Erythroblast (primary cell): Measurements from ENCODE around the gene ECE1.
"Not testable (repeated sequence)": the region's sequence is repeated elsewhere in the genome, so short reads cannot be mapped to it uniquely, and the experiment has no call there.

Experiments used
- GATA1 ChIP-seq: IDR thresholded peaks from 2 replicates; pipeline ENCODE4 v1.6.1; 2011; ENCODE audit warnings: low read depth, mild to moderate bottlenecking, control low read depth, low read length, moderate library complexity
- POLR2A ChIP-seq: IDR thresholded peaks from 2 replicates; pipeline ENCODE4 v1.6.1; 2011; ENCODE audit warnings: mild to moderate bottlenecking, low read length

DNA sequence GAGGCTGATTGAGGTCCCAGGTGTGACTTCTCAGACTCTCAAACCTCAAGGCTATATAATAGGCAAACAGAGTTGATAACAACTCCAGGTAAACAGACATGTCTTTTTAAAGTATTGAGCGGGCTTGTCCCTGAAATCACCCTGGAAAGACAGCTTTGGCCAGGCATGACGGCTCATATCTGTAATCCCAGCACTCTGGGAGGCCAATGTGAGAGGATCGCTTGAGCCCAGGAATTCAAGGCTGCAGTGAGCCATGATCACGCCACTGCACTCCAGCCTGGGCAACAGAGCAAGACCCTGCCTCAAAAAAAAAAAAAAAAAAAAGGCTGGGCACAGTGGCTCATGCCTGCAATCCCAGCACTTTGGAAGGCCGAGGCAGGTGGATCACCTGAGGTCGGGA lies 4.9 kb downstream of the ECE1 start:
- not testable (repeated sequence) for TF ChIP-seq POLR2A, GATA1
